Measurements from ENCODE around the gene OOSP2.
"Not testable (repeated sequence)": the region's sequence is repeated elsewhere in the genome, so short reads cannot be mapped to it uniquely, and the experiment has no call there.

OOSP2 gene

GRCh38 chr11:60040109-60040508 is at the start of gene OOSP2:
Gene OOSP2 (plus strand): TSS chr11:60040409. CDS start chr11:60040460, 51 bp downstream.
- DNase-seq (ENCODE audit: low read depth, low spot score) = no peak

GRCh38 chr11:59990421-59990820 is 49.8 kb upstream of the OOSP2 start:
- DNase-seq (ENCODE audit: low read depth, low spot score) = no peak

- DNase-seq (ENCODE audit: low read depth, low spot score) = no peak
These were observed 47.8 kb upstream of the OOSP2 start for GRCh38 chr11:59992425-59992824.

- no peak for DNase-seq (ENCODE audit: low read depth, low spot score)
These were observed 42.4 kb upstream of the OOSP2 start for GRCh38 chr11:59997800-59998199.

- DNase-seq (ENCODE audit: low read depth, low spot score) = no peak
These were observed 40.5 kb upstream of the OOSP2 start for GRCh38 chr11:59999691-60000090.

- DNase-seq (ENCODE audit: low read depth, low spot score) = no peak
These were observed 36.5 kb upstream of the OOSP2 start for GRCh38 chr11:60003729-60004128.

GRCh38 chr11:60005360-60005759 is 34.8 kb upstream of the OOSP2 start:
- DNase-seq (ENCODE audit: low read depth, low spot score) = no peak

GRCh38 chr11:60016881-60017280 is 23.3 kb upstream of the OOSP2 start, which contains the start of gene OOSP4B:
Gene OOSP4B (plus strand): TSS chr11:60017181.
- no peak for DNase-seq (ENCODE audit: low read depth, low spot score)

- DNase-seq (ENCODE audit: low read depth, low spot score) = no peak
These were observed 22.2 kb upstream of the OOSP2 start for GRCh38 chr11:60018058-60018457.

GRCh38 chr11:60020376-60020775 is 19.8 kb upstream of the OOSP2 start:
- DNase-seq (ENCODE audit: low read depth, low spot score) = not testable (repeated sequence)

- DNase-seq (ENCODE audit: low read depth, low spot score) = no peak
These were observed 11.1 kb upstream of the OOSP2 start for GRCh38 chr11:60029015-60029632.

- not testable (repeated sequence) for DNase-seq (ENCODE audit: low read depth, low spot score)
These were observed 10.2 kb downstream of the OOSP2 start for GRCh38 chr11:60050422-60050821.

- DNase-seq (ENCODE audit: low read depth, low spot score) = not testable (repeated sequence)
These were observed 10.6 kb downstream of the OOSP2 start for GRCh38 chr11:60050839-60051238.

- no peak for DNase-seq (ENCODE audit: low read depth, low spot score)
These were observed 16.2 kb downstream of the OOSP2 start, which contains the start of gene MS4A3 for GRCh38 chr11:60056349-60056969. Gene MS4A3 (plus strand): TSS chr11:60056665. CDS start chr11:60061161, 4,496 bp downstream.

GRCh38 chr11:60059052-60059451 is 18.8 kb downstream of the OOSP2 start:
- no peak for DNase-seq (ENCODE audit: low read depth, low spot score)

- DNase-seq (ENCODE audit: low read depth, low spot score) = no peak
These were observed 19.5 kb downstream of the OOSP2 start for GRCh38 chr11:60059521-60060240.

GRCh38 chr11:60064111-60064510 is 23.9 kb downstream of the OOSP2 start:
- no peak for DNase-seq (ENCODE audit: low read depth, low spot score)

- no peak for DNase-seq (ENCODE audit: low read depth, low spot score)
These were observed 25.6 kb downstream of the OOSP2 start for GRCh38 chr11:60065801-60066200.

- no peak for DNase-seq (ENCODE audit: low read depth, low spot score)
These were observed 29.2 kb downstream of the OOSP2 start for GRCh38 chr11:60069450-60069849.

GRCh38 chr11:60071644-60072043 is 31.4 kb downstream of the OOSP2 start:
- not testable (repeated sequence) for DNase-seq (ENCODE audit: low read depth, low spot score)

GRCh38 chr11:60077216-60077817 is 37.1 kb downstream of the OOSP2 start:
- DNase-seq (ENCODE audit: low read depth, low spot score) = no peak

GRCh38 chr11:60077981-60078380 is 37.8 kb downstream of the OOSP2 start:
- no peak for DNase-seq (ENCODE audit: low read depth, low spot score)

All from astrocyte of the hippocampus (primary cell).